Activated naive CD8-positive, alpha-beta T cell treated with anti-CD3 and anti-CD28 coated beads, Interleukin-2, amount 10 ng/mL, durations not matched to agents 7 days and 5 days (primary cell): ENCODE results near the gene COL4A4. TPM values are rescaled to one million over a fixed set of nuclear protein-coding genes. Genes with fewer than 3 reads are reported as not detected.
"Not testable (repeated sequence)": the region's sequence is repeated elsewhere in the genome, so short reads cannot be mapped to it uniquely, and the experiment has no call there.

Source experiments
- ATAC-seq: fragments of 150-1000 bp; cut with Tn5 transposase; one replicate; pipeline ENCODE4 v1.10.0; 2021; ENCODE audit warnings: low read depth, moderate library complexity
- POLR2A ChIA-PET: fragments of 350-600 bp; sonication (Branson Sonifier 250); formaldehyde crosslinking; loops from one replicate; lab custom pipeline; 2021; ENCODE audit warnings: antibody characterized with exemption; lab: Charles Lee
- DNase-seq: peaks from one replicate; pipeline ENCODE4 v3.0.0; 2021
- H3K27ac Mint-ChIP-seq: one replicate; pipeline ENCODE4 v1.8.0; 2022; ENCODE audit warnings: mild to moderate bottlenecking, mixed read lengths
- H3K27me3 Mint-ChIP-seq: one replicate; pipeline ENCODE4 v1.8.0; 2022; ENCODE audit warnings: mild to moderate bottlenecking, moderate library complexity, mixed read lengths
- H3K36me3 Mint-ChIP-seq: one replicate; pipeline ENCODE4 v1.8.0; 2021; ENCODE audit warnings: mild to moderate bottlenecking, mixed read lengths
- H3K4me1 Mint-ChIP-seq: one replicate; pipeline ENCODE4 v1.8.0; 2021; ENCODE audit warnings: mixed read lengths
- H3K4me3 Mint-ChIP-seq: one replicate; pipeline ENCODE4 v1.8.0; 2022; ENCODE audit warnings: mild to moderate bottlenecking, moderate library complexity, mixed read lengths
- H3K9me3 Mint-ChIP-seq: one replicate; pipeline ENCODE4 v1.8.0; 2021; ENCODE audit warnings: mixed read lengths
- total RNA-seq, 2 experiments: library from RNA; stranded (reverse); gene quantifications; one replicate each; pipeline ENCODE4 v1.2.3, GENCODE V29; 2021

The COL4A4 gene
- total RNA-seq, 2 experiments from 2014 or later, result not detected

DNA sequence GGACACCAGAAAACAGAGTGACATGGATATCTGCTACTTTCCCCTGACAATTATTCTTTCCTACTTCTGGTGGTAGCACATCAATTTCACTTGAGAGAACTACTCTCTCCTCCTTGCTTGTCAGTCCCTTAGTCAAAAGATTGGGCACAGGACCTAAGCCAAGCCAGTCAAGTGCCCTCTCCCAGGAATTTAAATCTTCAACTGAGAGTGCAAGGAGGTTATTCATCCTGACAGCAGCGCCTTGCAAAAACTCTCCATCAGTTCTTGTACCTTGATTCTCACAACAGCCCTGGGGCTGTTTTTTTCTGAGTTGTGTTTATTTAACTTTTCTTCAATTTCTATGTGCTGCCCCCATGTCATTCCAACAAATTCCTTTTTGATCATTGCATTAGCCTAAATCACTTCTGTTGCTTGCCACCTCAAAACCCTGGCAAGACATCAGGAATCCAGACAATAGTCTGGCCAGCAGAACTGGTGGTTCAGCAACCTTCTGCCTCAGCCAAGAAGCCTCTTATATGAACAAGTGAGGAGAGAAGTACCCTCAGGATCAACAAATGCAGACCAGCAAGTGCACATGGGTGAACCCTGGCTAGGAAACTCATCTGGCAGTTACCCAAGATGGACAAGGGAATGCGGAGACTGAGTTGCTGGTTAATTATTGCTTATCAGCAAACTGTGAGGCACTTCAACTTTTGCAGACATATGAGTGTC is 19.8 kb upstream of the COL4A4 start:
- H3K4me3 Mint-ChIP-seq, result no peak overlapping the region
- POLR2A ChIA-PET, result no interaction called here
- ATAC-seq (no peak), DNase-seq (no peak)
- H3K27me3 Mint-ChIP-seq, result peaks cover 26% of the 10 kb centered on the region
- H3K36me3 Mint-ChIP-seq, result no peaks in the 10 kb centered on the region
- H3K9me3 Mint-ChIP-seq, result no peaks in the 10 kb centered on the region
- H3K4me1 Mint-ChIP-seq, result no peaks in the 10 kb centered on the region
- no peak overlapping the region for H3K27ac Mint-ChIP-seq

DNA sequence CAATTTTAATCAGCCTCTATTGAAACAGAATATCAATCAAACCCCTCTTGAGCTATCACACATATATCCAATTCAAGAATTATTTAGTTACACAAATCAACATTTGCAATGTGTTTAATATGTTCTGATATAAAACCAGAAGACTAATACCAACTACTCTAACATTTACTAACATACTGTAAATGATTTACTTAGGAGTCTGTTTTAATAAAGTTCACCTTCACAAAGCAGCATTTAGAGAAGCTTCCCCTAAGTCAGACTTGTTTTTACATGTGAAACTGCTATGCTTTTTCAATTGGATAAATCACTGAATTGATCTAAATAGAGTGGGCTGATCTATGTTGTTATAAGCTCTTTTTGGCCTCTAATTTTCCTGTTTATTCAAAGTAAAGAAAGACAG is 18.8 kb upstream of the COL4A4 start:
- no peak overlapping the region for H3K4me3 Mint-ChIP-seq
- no peak for ATAC-seq

DNA sequence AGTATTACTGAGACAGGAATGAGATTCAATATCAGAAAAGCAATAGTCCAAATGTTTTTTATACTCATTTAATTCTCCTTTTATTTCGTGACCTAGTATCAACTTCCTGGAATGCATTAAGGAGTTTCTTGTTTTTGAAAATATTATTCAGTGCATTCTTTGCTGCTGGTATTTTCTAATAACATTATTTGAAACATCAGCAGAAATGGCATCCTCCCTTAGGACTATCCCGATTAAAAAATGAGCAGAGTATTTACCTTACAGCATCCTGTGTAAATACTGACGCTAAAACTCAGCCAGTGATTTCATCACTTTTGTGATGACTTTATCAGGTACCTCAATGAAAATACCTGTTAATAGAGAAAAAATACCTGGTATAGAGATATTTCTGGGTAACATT is 16.8 kb upstream of the COL4A4 start:
- POLR2A ChIA-PET, result no interaction called here
- Mint-ChIP-seq H3K27me3 (peaks cover 18% of the 10 kb centered on the region), H3K27ac (no peak overlapping the region), H3K9me3 (no peaks in the 10 kb centered on the region), H3K36me3 (no peaks in the 10 kb centered on the region), H3K4me3 (no peak overlapping the region), H3K4me1 (no peaks in the 10 kb centered on the region)
- DNase-seq (no peak), ATAC-seq (no peak)

More for the DNA sequence above, 18.8 kb upstream of the COL4A4 start:
- DNase-seq, result no peak
- POLR2A ChIA-PET, result no interaction called here
- Mint-ChIP-seq H3K9me3 (no peaks in the 10 kb centered on the region), H3K27ac (no peak overlapping the region), H3K36me3 (no peaks in the 10 kb centered on the region), H3K27me3 (peaks cover 23% of the 10 kb centered on the region), H3K4me1 (no peaks in the 10 kb centered on the region)

DNA sequence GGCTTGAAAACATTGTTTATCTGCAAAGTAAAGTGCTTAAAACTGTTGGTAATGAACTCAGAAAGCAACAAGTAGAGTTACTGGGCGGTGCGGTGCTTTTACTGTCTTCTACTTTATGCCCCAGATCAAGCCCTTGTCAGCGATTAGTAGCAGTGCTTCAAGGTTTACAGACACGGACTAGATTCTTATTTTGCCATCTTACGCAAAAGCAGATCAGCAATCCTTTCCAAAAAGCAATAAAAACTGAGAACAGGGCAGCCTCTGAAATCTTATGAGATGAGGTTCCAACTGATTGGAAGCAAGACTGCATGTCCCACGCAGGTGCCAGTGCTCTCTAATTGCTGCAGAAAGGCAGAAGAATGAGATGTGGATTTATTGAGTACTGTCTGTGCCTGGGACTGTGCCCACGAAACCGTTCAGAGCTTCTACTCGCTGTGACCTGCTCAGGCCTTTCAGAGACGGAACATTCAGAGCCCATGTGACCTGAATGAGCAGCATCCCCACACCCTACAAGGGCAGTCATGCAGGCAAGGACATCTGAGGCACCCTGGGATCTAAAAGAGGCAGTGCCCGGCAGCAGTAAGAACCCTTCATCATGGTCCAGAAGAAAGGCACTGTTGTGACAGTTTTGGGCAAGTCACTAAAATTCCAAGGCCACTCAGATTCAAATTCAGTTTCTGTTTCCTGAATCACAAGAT is 16.1 kb upstream of the COL4A4 start:
- POLR2A ChIA-PET, result no interaction called here
- Mint-ChIP-seq H3K9me3 (no peaks in the 10 kb centered on the region), H3K4me3 (no peak overlapping the region), H3K27me3 (peaks cover 15% of the 10 kb centered on the region), H3K27ac (no peak overlapping the region), H3K4me1 (no peaks in the 10 kb centered on the region), H3K36me3 (no peaks in the 10 kb centered on the region)
- ATAC-seq, result no peak
- DNase-seq, result no peak

DNA sequence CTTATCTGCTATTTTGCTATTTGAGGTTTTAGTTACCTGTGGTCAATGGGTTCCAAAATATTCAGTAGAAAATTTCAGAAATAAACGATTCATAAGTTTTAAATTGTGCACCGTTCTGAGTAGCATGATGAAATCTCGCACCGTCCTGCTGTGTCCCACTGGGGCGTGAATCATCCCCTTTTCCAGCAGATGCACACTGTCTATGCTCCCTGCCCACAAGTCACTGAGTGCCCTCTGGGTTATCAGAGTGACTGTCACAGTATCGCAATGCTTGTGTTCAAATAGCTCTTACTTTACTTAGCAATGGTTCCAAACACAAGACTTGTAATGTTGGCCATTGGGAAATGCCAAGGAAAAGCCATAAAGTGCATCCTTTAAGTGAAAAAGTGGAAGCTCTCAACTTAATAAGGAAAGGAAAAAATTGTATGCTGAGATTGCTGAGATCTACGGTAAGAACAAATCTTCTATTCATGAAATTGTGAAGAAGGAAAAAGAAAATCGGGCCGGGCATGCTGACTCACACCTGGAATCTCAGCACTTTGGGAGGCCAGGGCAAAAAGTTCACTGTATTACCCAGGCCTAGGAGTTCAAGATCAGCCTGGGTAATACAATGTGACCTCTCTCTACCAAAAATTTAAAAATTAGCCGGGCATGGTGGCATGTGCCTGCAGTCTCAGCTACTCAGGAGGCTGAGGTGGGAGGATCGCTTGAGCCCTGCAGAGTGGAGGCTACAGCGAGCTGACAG is 13.8 kb upstream of the COL4A4 start:
- Mint-ChIP-seq H3K36me3 (no peaks in the 10 kb centered on the region), H3K4me1 (no peaks in the 10 kb centered on the region), H3K9me3 (no peaks in the 10 kb centered on the region), H3K27me3 (peaks cover 5% of the 10 kb centered on the region), H3K27ac (no peak overlapping the region), H3K4me3 (no peak overlapping the region)
- no peak for DNase-seq
- POLR2A ChIA-PET, result no interaction called here
- ATAC-seq, result no peak

DNA sequence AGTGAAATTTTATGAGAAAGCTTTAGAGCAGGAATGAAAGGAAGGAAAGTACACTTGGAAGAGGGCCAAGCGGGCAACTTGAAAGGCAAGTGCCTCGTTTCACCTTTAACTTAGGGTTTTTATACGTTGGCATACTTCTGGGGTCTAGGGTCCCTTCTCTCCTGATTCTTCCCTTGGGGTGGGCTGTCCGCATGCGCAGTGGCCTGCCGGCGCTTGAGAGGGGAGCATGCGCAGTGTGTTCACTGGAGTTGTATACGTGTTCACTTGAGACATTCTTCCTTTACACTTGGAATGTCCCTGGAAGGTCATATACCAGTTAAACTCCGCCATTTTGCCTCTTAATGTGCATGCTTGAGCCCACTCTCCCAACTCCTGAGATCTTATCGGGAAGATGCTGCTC is 7.8 kb upstream of the COL4A4 start:
- ATAC-seq, H3K27ac Mint-ChIP-seq, H3K4me1 Mint-ChIP-seq, DNase-seq, H3K36me3 Mint-ChIP-seq, H3K4me3 Mint-ChIP-seq, POLR2A ChIA-PET, H3K9me3 Mint-ChIP-seq, H3K27me3 Mint-ChIP-seq: not testable (repeated sequence)

DNA sequence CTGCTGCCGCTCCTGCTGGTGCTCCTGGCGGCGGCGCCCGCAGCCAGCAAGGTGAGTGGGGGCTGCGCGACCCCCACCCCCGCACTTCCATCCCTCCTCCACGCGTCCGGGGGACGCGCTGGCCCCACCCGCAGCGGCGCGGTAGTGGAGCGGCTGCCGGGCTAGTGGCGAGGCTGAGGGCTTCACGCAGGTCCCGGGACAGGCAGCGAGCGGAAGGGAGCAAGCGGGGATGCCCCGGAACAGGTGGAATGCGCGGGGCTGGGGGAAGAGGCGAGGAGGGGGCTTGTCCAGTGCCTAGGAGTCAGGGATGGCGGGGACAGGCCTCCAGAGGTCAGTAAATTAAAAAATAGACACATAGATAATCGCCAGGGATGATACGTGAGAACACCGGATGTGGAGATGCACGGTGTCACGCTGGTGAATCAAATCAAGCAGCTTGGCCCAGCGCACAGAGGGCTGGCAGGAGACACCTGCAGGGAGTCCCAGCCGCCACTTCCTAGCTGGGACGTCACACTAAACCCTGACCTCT is 822 bp upstream of the COL4A4 start:
- no peaks in the 10 kb centered on the region for H3K36me3 Mint-ChIP-seq
- peaks cover 2% of the 10 kb centered on the region for H3K4me1 Mint-ChIP-seq
- peaks cover 49% of the 10 kb centered on the region for H3K27me3 Mint-ChIP-seq
- H3K4me3 Mint-ChIP-seq, result peak overlapping the region; percentile 66
- POLR2A ChIA-PET, result no interaction called here
- DNase-seq (peak; percentile 47), ATAC-seq (peak; percentile 75)
- no peaks in the 10 kb centered on the region for H3K9me3 Mint-ChIP-seq
- H3K27ac Mint-ChIP-seq, result no peak overlapping the region

DNA sequence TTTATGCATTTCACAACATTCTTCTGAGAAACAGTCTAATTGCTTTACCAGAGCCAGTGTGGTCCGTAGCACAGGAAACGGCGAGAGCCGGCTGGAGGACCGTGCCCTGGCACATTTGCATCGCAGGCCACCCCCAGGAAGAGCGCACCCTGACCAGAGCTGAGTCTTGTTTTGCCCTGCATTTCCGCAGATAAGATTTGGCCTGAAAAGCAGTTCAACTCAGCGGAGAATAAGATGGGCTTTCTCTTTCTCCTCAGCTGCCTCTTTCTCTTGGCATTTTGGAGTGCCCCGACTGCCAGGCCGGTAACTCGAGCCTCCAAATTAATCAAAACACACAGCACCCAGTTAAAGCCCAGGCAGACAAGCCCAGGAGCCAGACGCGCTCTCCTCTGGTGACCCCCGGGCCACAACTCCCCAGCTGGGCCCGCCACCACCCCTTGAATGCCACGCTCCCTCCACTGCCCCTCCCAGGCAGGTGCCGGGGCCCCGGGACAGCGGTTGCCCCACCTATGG is 464 bp downstream of the COL4A4 start:
- POLR2A ChIA-PET, result no interaction called here
- Mint-ChIP-seq H3K36me3 (no peaks in the 10 kb centered on the region), H3K27ac (no peak overlapping the region), H3K9me3 (no peaks in the 10 kb centered on the region), H3K27me3 (peaks cover 52% of the 10 kb centered on the region), H3K4me3 (peak overlapping the region; percentile 56), H3K4me1 (peaks cover 2% of the 10 kb centered on the region)
- DNase-seq (no peak), ATAC-seq (peak; percentile 15)

DNA sequence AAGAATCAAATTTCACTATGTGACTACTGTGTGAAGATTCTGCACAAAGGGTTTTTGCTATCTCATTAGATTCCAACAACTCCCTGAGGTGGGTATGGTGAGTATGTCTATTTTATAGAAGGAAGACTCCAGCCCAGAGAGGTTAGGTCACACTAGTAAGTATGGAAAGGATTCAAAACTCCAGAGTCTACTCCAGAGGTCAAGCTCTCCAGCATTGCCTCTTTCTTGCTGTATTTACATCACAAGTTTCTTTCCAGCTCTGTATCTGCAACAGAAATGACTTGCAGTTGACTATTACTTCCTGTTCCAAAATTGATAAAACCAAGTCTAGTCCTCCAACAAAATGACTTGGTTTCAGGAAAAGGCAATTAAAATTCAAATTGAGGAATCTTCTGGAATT is 2.1 kb downstream of the COL4A4 start:
- no peak overlapping the region for H3K27ac Mint-ChIP-seq
- H3K4me3 Mint-ChIP-seq, result no peak overlapping the region
- no peaks in the 10 kb centered on the region for H3K9me3 Mint-ChIP-seq
- peaks cover 2% of the 10 kb centered on the region for H3K4me1 Mint-ChIP-seq
- H3K27me3 Mint-ChIP-seq, result peaks cover 52% of the 10 kb centered on the region
- H3K36me3 Mint-ChIP-seq, result no peaks in the 10 kb centered on the region
- DNase-seq (no peak), ATAC-seq (no peak)
- POLR2A ChIA-PET, result no interaction called here

DNA sequence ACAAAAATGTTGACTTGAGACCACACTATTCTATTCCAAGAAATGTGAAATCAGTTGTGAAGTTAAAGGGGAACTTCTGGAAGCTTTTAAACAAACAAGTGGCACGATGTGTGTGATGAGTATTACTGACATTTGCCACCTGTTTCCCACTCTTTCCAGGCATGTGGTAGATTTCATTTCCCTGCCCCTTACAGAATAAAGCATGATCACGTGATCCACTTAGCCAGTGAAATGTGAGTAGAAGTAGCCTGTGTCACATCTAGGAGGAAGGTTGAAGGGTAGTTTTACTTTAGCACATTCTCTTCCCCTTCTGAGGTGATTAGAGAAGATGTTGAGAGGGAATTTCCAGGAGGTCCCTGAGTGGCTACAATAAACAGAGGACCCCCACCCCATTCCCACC is 3.8 kb downstream of the COL4A4 start:
- H3K36me3 Mint-ChIP-seq, result no peaks in the 10 kb centered on the region
- H3K27ac Mint-ChIP-seq, result no peak overlapping the region
- peaks cover 2% of the 10 kb centered on the region for H3K4me1 Mint-ChIP-seq
- H3K4me3 Mint-ChIP-seq, result no peak overlapping the region
- POLR2A ChIA-PET, result no interaction called here
- DNase-seq (no peak), ATAC-seq (no peak)
- H3K9me3 Mint-ChIP-seq, result no peaks in the 10 kb centered on the region
- peaks cover 65% of the 10 kb centered on the region for H3K27me3 Mint-ChIP-seq

DNA sequence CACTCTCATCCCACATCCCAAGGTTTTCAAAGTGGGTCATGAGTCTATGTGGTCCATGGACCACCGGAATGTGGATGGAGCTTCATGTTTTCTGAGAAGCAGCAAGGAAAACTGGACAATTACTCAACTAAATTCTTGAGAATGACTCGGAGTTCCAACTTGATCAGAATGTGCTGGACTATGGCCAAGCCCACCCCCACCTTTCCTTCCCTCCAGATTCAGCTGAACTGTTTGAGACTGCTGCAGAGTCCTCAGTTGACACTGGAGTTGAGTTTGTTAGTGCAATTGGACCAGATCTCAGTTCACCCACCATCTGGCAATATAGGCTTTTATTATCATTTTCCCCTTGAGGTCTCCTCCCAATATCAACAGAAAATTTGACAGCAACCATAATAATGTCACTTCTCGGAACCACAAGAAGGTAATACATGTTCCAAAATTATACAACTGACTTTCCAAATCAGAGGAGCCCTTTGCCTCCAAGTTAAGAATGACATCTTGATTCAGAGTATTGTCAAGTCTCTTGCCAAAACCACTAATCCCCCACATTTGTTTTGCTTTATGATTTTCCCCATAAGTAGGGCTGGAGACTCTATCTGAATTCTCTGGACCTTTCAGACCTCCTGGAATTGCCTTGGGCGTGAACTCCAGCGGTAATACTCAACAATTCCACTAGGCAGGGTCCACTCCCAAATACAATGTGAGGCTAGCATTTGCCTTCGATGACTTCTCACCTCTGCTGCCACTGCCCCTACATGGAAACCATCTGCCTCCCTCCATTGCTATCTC is 8.8 kb downstream of the COL4A4 start:
- Mint-ChIP-seq H3K4me1 (no peaks in the 10 kb centered on the region), H3K9me3 (no peaks in the 10 kb centered on the region), H3K27ac (no peak overlapping the region), H3K4me3 (no peak overlapping the region), H3K27me3 (peaks cover 32% of the 10 kb centered on the region), H3K36me3 (no peaks in the 10 kb centered on the region)
- ATAC-seq (no peak), DNase-seq (no peak)
- POLR2A ChIA-PET, result no interaction called here

DNA sequence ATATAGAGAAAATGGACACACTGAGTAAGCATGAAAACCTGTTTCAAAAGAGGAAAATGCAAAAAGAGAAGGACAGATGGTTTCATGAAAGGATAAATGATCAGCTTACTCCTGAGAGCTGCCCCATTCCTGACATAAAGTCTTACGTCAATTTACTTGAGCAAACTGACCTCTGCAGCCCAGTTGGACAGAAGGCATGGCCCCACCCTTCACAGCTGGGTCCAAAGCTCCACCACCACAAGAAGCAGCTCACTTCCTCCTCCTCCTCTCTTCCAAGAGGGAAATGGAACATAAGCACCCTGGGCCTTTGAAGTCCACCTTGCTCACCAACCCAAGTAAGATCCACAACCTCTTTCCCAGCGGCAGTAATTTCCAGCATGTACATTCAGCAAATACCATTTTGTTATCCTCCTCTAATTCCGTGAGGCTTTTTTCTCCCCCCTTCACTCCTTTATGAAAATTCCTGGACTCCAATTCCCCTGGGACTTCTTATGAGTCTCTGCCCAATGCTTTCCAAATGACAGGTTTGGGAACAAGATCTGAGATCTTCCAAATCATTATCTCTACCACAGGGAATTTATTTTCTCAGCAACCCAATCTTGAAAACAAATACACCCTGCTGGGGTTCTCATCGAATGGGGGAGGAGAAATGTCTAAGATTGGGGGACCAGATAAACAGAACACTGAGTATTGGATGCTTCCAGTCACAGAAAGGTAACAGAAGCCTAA is 10.1 kb downstream of the COL4A4 start:
- ATAC-seq (no peak), DNase-seq (no peak)
- Mint-ChIP-seq H3K27ac (no peak overlapping the region), H3K4me3 (no peak overlapping the region), H3K4me1 (no peaks in the 10 kb centered on the region), H3K27me3 (peaks cover 28% of the 10 kb centered on the region), H3K36me3 (no peaks in the 10 kb centered on the region), H3K9me3 (no peaks in the 10 kb centered on the region)
- POLR2A ChIA-PET, result interaction anchor here (0.5 kb wide), 1 partner anchor 69 kb away, joined by 3 read pairs; no protein-coding TSS in a partner anchor
